ENCODE results near the gene GALNT9. TPM values are rescaled to one million over a fixed set of nuclear protein-coding genes. Genes with fewer than 3 reads are reported as not detected.
A peak's percentile ranks its signal among the peaks of the same experiment; 100 is the strongest.
"Not testable (repeated sequence)": the region's sequence is repeated elsewhere in the genome, so short reads cannot be mapped to it uniquely, and the experiment has no call there.

Gene GALNT9
- polyA plus RNA-seq, 3 donors = not detected

GRCh38 chr12:132244724-132245295, 84.6 kb downstream of the GALNT9 start:
- no peaks in the 10 kb centered on the region for H3K36me3 Mint-ChIP-seq
- H3K27ac Mint-ChIP-seq = no peak overlapping the region
- no peak for TF ChIP-seq CTCF (IDR thresholded peaks at IDR 0.05)

GRCh38 chr12:132243596-132244310, 85.6 kb downstream of the GALNT9 start:
- 51% methylated on average over 17 of the region's 29 CpGs for WGBS (ENCODE audit: insufficient coverage)
- no peak for DNase-seq
- Mint-ChIP-seq H3K27me3 (ENCODE audit: low read depth in 3 of 3) (peaks cover 2 to 11% (median 9%) of the 10 kb centered on the region in 3 donors), H3K36me3 (no peaks in the 10 kb centered on the region), H3K4me3 (peak overlapping the region in 1 of 2 donors; percentile 54), H3K27ac (peak overlapping the region in 1 of 7 donors; percentile 43), H3K4me1 (no peaks in the 10 kb centered on the region), H3K9me3 (peaks cover 0 to 6% (median 4%) of the 10 kb centered on the region in 7 donors)
- Histone ChIP-seq H3K9ac (ENCODE audit: insufficient read depth, low read length, poor library complexity, severe bottlenecking) (no peak overlapping the region), H3K79me2 (ENCODE audit: insufficient read depth, low read length) (no peaks in the 10 kb centered on the region), H3K4me3 (replicated peaks in 1 of 3; ENCODE audit: low read depth in 2 of 3, low read length in 3 of 3) (no peak overlapping the region), H4K20me1 (ENCODE audit: insufficient read depth, low read length) (no peaks in the 10 kb centered on the region), H2AFZ (ENCODE audit: insufficient read depth, low read depth, low read length, poor library complexity, severe bottlenecking) (no peak overlapping the region), H3K4me1 (ENCODE audit: control insufficient read depth in 1 of 2, insufficient read depth in 2 of 2, low read length in 2 of 2) (no peaks in the 10 kb centered on the region), H3K9me3 (replicated peaks in 1 of 2; ENCODE audit: control insufficient read depth in 1 of 2, insufficient read depth in 1 of 2, low read length in 2 of 2) (no peaks in the 10 kb centered on the region), H3K27me3 (ENCODE audit: control insufficient read depth in 2 of 2, insufficient read depth in 2 of 2, low read length in 2 of 2) (no peaks in the 10 kb centered on the region), H3K27ac (ENCODE audit: low read depth in 1 of 2, low read length in 2 of 2) (no peak overlapping the region), H3K36me3 (replicated peaks in 1 of 2; ENCODE audit: control insufficient read depth in 1 of 2, insufficient read depth in 2 of 2, low read length in 2 of 2) (no peaks in the 10 kb centered on the region), H3K4me2 (replicated peaks; ENCODE audit: extremely low read depth, low read length, poor library complexity, severe bottlenecking) (no peak overlapping the region)
- intact Hi-C loops (cut with micrococcal nuclease) = no loop called here
- no peak for TF ChIP-seq CTCF (IDR thresholded peaks at IDR 0.05)

More at GRCh38 chr12:132244724-132245295, 84.6 kb downstream of the GALNT9 start:
- Histone ChIP-seq H3K27ac (ENCODE audit: low read depth in 1 of 2, low read length in 2 of 2) (no peak overlapping the region), H3K4me1 (ENCODE audit: control insufficient read depth in 1 of 2, insufficient read depth in 2 of 2, low read length in 2 of 2) (no peaks in the 10 kb centered on the region), H2AFZ (ENCODE audit: insufficient read depth, low read depth, low read length, poor library complexity, severe bottlenecking) (no peak overlapping the region), H3K36me3 (replicated peaks in 1 of 2; ENCODE audit: control insufficient read depth in 1 of 2, insufficient read depth in 2 of 2, low read length in 2 of 2) (no peaks in the 10 kb centered on the region), H3K79me2 (ENCODE audit: insufficient read depth, low read length) (no peaks in the 10 kb centered on the region), H3K9ac (ENCODE audit: insufficient read depth, low read length, poor library complexity, severe bottlenecking) (no peak overlapping the region), H3K9me3 (replicated peaks in 1 of 2; ENCODE audit: control insufficient read depth in 1 of 2, insufficient read depth in 1 of 2, low read length in 2 of 2) (no peaks in the 10 kb centered on the region), H3K4me2 (replicated peaks; ENCODE audit: extremely low read depth, low read length, poor library complexity, severe bottlenecking) (no peak overlapping the region), H4K20me1 (ENCODE audit: insufficient read depth, low read length) (no peaks in the 10 kb centered on the region), H3K27me3 (ENCODE audit: control insufficient read depth in 2 of 2, insufficient read depth in 2 of 2, low read length in 2 of 2) (no peaks in the 10 kb centered on the region), H3K4me3 (replicated peaks in 1 of 3; ENCODE audit: low read depth in 2 of 3, low read length in 3 of 3) (no peak overlapping the region)
- no peaks in the 10 kb centered on the region for H3K4me1 Mint-ChIP-seq
- peaks cover 0 to 6% (median 3%) of the 10 kb centered on the region in 7 donors for H3K9me3 Mint-ChIP-seq
- intact Hi-C loops (cut with micrococcal nuclease) = no loop called here
- peaks cover 4 to 15% (median 9%) of the 10 kb centered on the region in 3 donors for H3K27me3 Mint-ChIP-seq (ENCODE audit: low read depth in 3 of 3)
- no peak overlapping the region for H3K4me3 Mint-ChIP-seq
- 92% methylated on average over 16 of the region's 22 CpGs for WGBS (ENCODE audit: insufficient coverage)
- no peak for DNase-seq

- not testable (repeated sequence) for H3K79me2 ChIP-seq (ENCODE audit: insufficient read depth, low read length)
- 60% methylated on average over 14 of the region's 15 CpGs for WGBS (ENCODE audit: insufficient coverage)
These were observed 86.2 kb downstream of the GALNT9 start for GRCh38 chr12:132243171-132243570.

More at GRCh38 chr12:132243171-132243570, 86.2 kb downstream of the GALNT9 start:
- H3K4me2 ChIP-seq (replicated peaks; ENCODE audit: extremely low read depth, low read length, poor library complexity, severe bottlenecking); H2AFZ ChIP-seq (ENCODE audit: insufficient read depth, low read depth, low read length, poor library complexity, severe bottlenecking); H3K36me3 ChIP-seq (replicated peaks in 1 of 2; ENCODE audit: control insufficient read depth in 1 of 2, insufficient read depth in 2 of 2, low read length in 2 of 2); H3K4me3 Mint-ChIP-seq; H3K27me3 Mint-ChIP-seq (ENCODE audit: low read depth in 3 of 3); H3K9ac ChIP-seq (ENCODE audit: insufficient read depth, low read length, poor library complexity, severe bottlenecking); DNase-seq; H3K4me3 ChIP-seq (replicated peaks in 1 of 3; ENCODE audit: low read depth in 2 of 3, low read length in 3 of 3); H3K9me3 ChIP-seq (replicated peaks in 1 of 2; ENCODE audit: control insufficient read depth in 1 of 2, insufficient read depth in 1 of 2, low read length in 2 of 2); H3K4me1 ChIP-seq (ENCODE audit: control insufficient read depth in 1 of 2, insufficient read depth in 2 of 2, low read length in 2 of 2); H4K20me1 ChIP-seq (ENCODE audit: insufficient read depth, low read length); intact Hi-C loops (cut with micrococcal nuclease); H3K9me3 Mint-ChIP-seq; H3K36me3 Mint-ChIP-seq; H3K27ac ChIP-seq (ENCODE audit: low read depth in 1 of 2, low read length in 2 of 2); H3K4me1 Mint-ChIP-seq; H3K27me3 ChIP-seq (ENCODE audit: control insufficient read depth in 2 of 2, insufficient read depth in 2 of 2, low read length in 2 of 2): not testable (repeated sequence)
- H3K27ac Mint-ChIP-seq = peak overlapping the region in 1 of 7 donors; percentile 43
